Keratinocyte (primary cell): ENCODE data around the gene CCNDBP1. TPM values are rescaled to one million over a fixed set of nuclear protein-coding genes. Genes with fewer than 3 reads are reported as not detected.
"Not testable (repeated sequence)": the region's sequence is repeated elsewhere in the genome, so short reads cannot be mapped to it uniquely, and the experiment has no call there.

ENCODE experiments used
- DNase-seq: peaks from one replicate; pipeline ENCODE4 v3.0.0-alpha.2; 2011; ENCODE audit warnings: low read depth, missing footprints, low spot score
- FAIRE-seq: peaks from 2 replicates; lab custom pipeline; 2011; peaks lifted over from hg19 to GRCh38; lab: Jason Lieb, UNC
- H2AFZ ChIP-seq: 2 replicates; pipeline ENCODE4 v1.6.0; 2012; ENCODE audit warnings: low read length, control low read depth, inconsistent platforms; ENCODE audit not compliant: control insufficient read depth
- H3K27ac ChIP-seq: 2 replicates; pipeline ENCODE4 v1.5.1; 2011; ENCODE audit warnings: low read length; ENCODE audit not compliant: control insufficient read depth, insufficient read depth
- H3K27me3 ChIP-seq: 3 replicates; pipeline ENCODE4 v1.6.0; 2011; ENCODE audit warnings: low read length; ENCODE audit not compliant: control insufficient read depth, insufficient read depth; ENCODE audit errors: extremely low read depth
- H3K36me3 ChIP-seq, 2 experiments: 2 replicates in 1 of 2; 3 replicates in 1 of 2; pipeline ENCODE4 v1.5.1; 2011; ENCODE audit warnings: low read length in 2 of 2, mild to moderate bottlenecking in 1 of 2; ENCODE audit not compliant: control insufficient read depth in 2 of 2, insufficient read depth in 2 of 2; ENCODE audit errors: extremely low read depth in 1 of 2
- H3K4me1 ChIP-seq: 3 replicates; pipeline ENCODE4 v1.5.1; 2011; ENCODE audit warnings: low read length; ENCODE audit not compliant: control insufficient read depth, insufficient read depth; ENCODE audit errors: extremely low read depth
- H3K4me2 ChIP-seq: 3 replicates; pipeline ENCODE4 v1.6.0; 2011; ENCODE audit warnings: low read depth, low read length; ENCODE audit not compliant: control insufficient read depth, insufficient read depth; ENCODE audit errors: extremely low read depth
- H3K4me3 ChIP-seq, 3 experiments: fragments of 200-600 bp in 1 of 3; sonication (generic) in 1 of 3; 2 replicates in 2 of 3; 3 replicates in 1 of 3; pipeline ENCODE4 v1.5.1; 2011 to 2016; ENCODE audit warnings: low read length in 3 of 3, mild to moderate bottlenecking in 3 of 3, control low read depth in 2 of 3, inconsistent platforms in 1 of 3, low read depth in 1 of 3, mixed read lengths in 1 of 3, mixed run types in 1 of 3, moderate library complexity in 1 of 3; ENCODE audit not compliant: control insufficient read depth in 2 of 3, insufficient read depth in 2 of 3; ENCODE audit errors: extremely low read depth in 1 of 3
- H3K79me2 ChIP-seq: 2 replicates; pipeline ENCODE4 v1.6.0; 2012; ENCODE audit warnings: low read length; ENCODE audit not compliant: control insufficient read depth, insufficient read depth
- H3K9ac ChIP-seq: 3 replicates; pipeline ENCODE4 v1.6.0; 2011; ENCODE audit warnings: low read length; ENCODE audit not compliant: control insufficient read depth, insufficient read depth; ENCODE audit errors: extremely low read depth
- H3K9me1 ChIP-seq: 3 replicates; pipeline ENCODE4 v1.6.0; 2011; ENCODE audit warnings: low read length; ENCODE audit not compliant: control insufficient read depth, insufficient read depth; ENCODE audit errors: extremely low read depth
- H3K9me3 ChIP-seq: 2 replicates; pipeline ENCODE4 v1.5.1; 2012; ENCODE audit warnings: low read depth, low read length; ENCODE audit not compliant: control insufficient read depth
- H4K20me1 ChIP-seq: 3 replicates; pipeline ENCODE4 v1.6.0; 2011; ENCODE audit warnings: low read length; ENCODE audit not compliant: control insufficient read depth, insufficient read depth; ENCODE audit errors: extremely low read depth
- EZH2 ChIP-seq: IDR thresholded peaks from one replicate; pipeline ENCODE4 v1.6.1; 2012; ENCODE audit warnings: inconsistent platforms, mild to moderate bottlenecking, low read length, moderate library complexity
- dilution Hi-C: fragments of 300-500 bp; cut with MboI; formaldehyde crosslinking; loops from one replicate; pipeline ENCODE4 v1.7.0; 2020; ENCODE audit warnings: low sequenced_read_pairs; ENCODE audit not compliant: extremely low pct_ligation_motif_present
- polyA plus RNA-seq, 5 experiments: library from polyadenylated mRNA; depleted of rRNA in 3 of 5; stranded (reverse) in 3 of 5; stranded (forward) in 1 of 5; unstranded in 1 of 5; fragments of >200 nt; gene quantifications; 1 replicate in 1 of 5; 2 replicates in 3 of 5; 3 replicates in 1 of 5; pipeline versions ENCODE4 v1.2.1 to v1.2.3, GENCODE V29; 2011 to 2012; ENCODE audit warnings: missing spikeins in 2 of 5, low read depth in 1 of 5, low replicate concordance in 1 of 5
- TF ChIP-seq, protein P1 (sequence below), 3 experiments: IDR thresholded peaks in 1 of 3; conservative IDR thresholded peaks in 1 of 3; optimal IDR thresholded peaks in 1 of 3; 2 replicates in 2 of 3; 3 replicates in 1 of 3; pipeline versions ENCODE3 to v1.5.1; 2011; ENCODE audit warnings: low read length in 3 of 3, mild to moderate bottlenecking in 3 of 3, moderate library complexity in 2 of 3, control low read depth in 1 of 3, inconsistent platforms in 1 of 3; ENCODE audit not compliant: insufficient read depth in 2 of 3; ENCODE audit errors: extremely low read depth in 1 of 3

The CCNDBP1 gene
- polyA plus RNA-seq, 1 donor (not counting 4 experiments of a cell fraction or from before 2014, with no cell fraction given): 53.5 TPM

DNA sequence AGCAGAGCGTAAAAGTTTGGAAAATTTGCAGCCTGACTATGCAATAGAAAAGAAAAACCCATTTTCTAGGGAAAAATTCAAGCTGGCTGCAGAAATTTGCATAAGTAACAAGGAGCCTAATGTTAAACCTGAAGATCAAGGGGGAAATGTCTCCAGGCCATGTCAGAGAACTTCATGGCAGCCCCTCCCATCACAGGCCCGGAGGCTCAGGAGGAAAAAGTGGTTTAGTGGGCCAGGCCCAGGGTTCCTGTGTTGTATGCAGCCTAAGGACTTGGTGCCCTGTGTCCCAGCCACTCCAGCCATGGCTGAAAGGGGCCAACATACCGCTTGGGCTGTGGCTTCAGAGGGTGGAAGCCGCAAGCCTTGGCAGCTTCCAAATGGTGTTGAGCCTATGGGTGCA is 13.4 kb downstream of the CCNDBP1 start:
- not testable (repeated sequence) for H3K4me3 ChIP-seq, H3K27ac ChIP-seq, H3K79me2 ChIP-seq, H4K20me1 ChIP-seq, H3K9me3 ChIP-seq, H2AFZ ChIP-seq, H3K4me2 ChIP-seq, DNase-seq, H3K9ac ChIP-seq, H3K27me3 ChIP-seq, H3K9me1 ChIP-seq, FAIRE-seq, H3K4me1 ChIP-seq
- peaks cover 9 to 11% of the 10 kb centered on the region in 2 experiments for H3K36me3 ChIP-seq
- dilution Hi-C loops: loop anchor here (10.0 kb wide), 1 partner anchor 86 kb away; no protein-coding TSS in a partner anchor

DNA sequence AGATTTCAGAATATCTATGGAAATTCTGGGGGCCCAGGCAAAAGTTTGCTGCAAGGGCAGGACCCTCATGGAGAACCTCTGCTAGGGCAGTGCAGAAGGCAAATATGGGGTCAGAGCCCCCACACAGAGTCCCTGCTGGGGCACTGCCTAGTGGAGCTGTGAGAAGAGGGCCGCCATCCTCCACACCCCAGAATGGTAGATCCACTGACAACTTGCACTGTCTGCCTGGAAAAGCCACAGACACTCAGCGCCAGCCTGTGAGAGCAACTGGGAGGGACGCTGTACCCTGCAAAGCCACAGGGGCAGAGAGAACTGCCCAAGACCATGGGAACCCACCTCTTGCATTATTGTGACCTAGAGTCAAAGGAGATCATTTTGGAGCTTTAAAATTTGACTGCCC is 13.8 kb downstream of the CCNDBP1 start:
- dilution Hi-C loops: loop anchor here (10.0 kb wide), 1 partner anchor 86 kb away; no protein-coding TSS in a partner anchor
- no peak overlapping the region for H3K4me2 ChIP-seq
- H3K4me1 ChIP-seq: no peaks in the 10 kb centered on the region
- no peak overlapping the region for H3K4me3 ChIP-seq
- no peaks in the 10 kb centered on the region for H3K27me3 ChIP-seq
- DNase-seq (no peak), FAIRE-seq (no peak)
- H3K9ac ChIP-seq: no peak overlapping the region
- H3K9me3 ChIP-seq: no peaks in the 10 kb centered on the region
- no peaks in the 10 kb centered on the region for H4K20me1 ChIP-seq
- no peak overlapping the region for H3K27ac ChIP-seq
- peaks cover 9 to 11% of the 10 kb centered on the region in 2 experiments for H3K36me3 ChIP-seq
- no peaks in the 10 kb centered on the region for H3K79me2 ChIP-seq
- TF ChIP-seq, protein P1, sequence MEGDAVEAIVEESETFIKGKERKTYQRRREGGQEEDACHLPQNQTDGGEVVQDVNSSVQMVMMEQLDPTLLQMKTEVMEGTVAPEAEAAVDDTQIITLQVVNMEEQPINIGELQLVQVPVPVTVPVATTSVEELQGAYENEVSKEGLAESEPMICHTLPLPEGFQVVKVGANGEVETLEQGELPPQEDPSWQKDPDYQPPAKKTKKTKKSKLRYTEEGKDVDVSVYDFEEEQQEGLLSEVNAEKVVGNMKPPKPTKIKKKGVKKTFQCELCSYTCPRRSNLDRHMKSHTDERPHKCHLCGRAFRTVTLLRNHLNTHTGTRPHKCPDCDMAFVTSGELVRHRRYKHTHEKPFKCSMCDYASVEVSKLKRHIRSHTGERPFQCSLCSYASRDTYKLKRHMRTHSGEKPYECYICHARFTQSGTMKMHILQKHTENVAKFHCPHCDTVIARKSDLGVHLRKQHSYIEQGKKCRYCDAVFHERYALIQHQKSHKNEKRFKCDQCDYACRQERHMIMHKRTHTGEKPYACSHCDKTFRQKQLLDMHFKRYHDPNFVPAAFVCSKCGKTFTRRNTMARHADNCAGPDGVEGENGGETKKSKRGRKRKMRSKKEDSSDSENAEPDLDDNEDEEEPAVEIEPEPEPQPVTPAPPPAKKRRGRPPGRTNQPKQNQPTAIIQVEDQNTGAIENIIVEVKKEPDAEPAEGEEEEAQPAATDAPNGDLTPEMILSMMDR (optimal IDR thresholded peaks at IDR 0.05 in 1 of 3, IDR thresholded peaks at IDR 0.05 in 1 of 3, conservative IDR thresholded peaks at IDR 0.05 in 1 of 3; ENCODE audit: extremely low read depth in 1 of 3, insufficient read depth in 2 of 3, low read length in 3 of 3): no peak
- no peak for TF ChIP-seq EZH2
- H3K9me1 ChIP-seq: no peaks in the 10 kb centered on the region
- no peak overlapping the region for H2AFZ ChIP-seq

DNA sequence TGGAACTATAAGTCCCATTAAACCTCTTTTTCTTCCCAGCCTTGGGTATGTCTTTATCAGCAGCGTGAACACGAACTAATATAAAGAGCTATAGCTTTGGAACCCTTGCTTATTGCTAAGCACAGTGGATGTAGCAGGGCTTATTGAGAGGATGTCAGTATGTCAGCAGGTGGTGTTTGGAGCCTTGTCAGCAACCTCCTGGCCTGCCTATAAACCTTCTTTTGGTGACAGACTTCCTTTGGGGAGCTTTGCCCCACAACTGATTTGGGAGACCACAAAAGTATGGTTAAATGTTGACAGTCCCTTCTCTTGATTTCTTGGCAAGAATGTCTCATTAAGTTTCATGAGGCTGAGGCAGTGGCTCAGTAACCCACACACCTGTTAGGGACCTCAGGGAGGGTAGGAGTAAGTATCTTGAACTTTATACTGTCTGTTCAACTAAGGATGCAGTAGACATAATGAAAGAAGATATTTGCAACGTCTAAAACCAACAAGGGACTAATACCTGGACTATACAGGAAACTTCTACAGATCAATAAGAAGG is 14.8 kb downstream of the CCNDBP1 start:
- Histone ChIP-seq H3K36me3 (peaks cover 3 to 5% of the 10 kb centered on the region in 2 experiments), H3K27me3 (no peaks in the 10 kb centered on the region), H3K79me2 (no peaks in the 10 kb centered on the region), H3K9me3 (no peaks in the 10 kb centered on the region), H3K4me3 (no peak overlapping the region), H3K9me1 (no peaks in the 10 kb centered on the region), H4K20me1 (no peaks in the 10 kb centered on the region), H2AFZ (no peak overlapping the region), H3K27ac (no peak overlapping the region), H3K9ac (no peak overlapping the region), H3K4me1 (no peaks in the 10 kb centered on the region), H3K4me2 (no peak overlapping the region)
- TF ChIP-seq, protein P1 (optimal IDR thresholded peaks at IDR 0.05 in 1 of 3, IDR thresholded peaks at IDR 0.05 in 1 of 3, conservative IDR thresholded peaks at IDR 0.05 in 1 of 3; ENCODE audit: extremely low read depth in 1 of 3, insufficient read depth in 2 of 3, low read length in 3 of 3): no peak
- TF ChIP-seq EZH2: no peak
- DNase-seq (no peak), FAIRE-seq (no peak)
- dilution Hi-C loops: loop anchor here (10.0 kb wide), 1 partner anchor 85 kb away; no protein-coding TSS in a partner anchor
